HCT116 (cell line): ENCODE results near the gene ATP8A1. TPM values are rescaled to one million over a fixed set of nuclear protein-coding genes. Genes with fewer than 3 reads are reported as not detected.

Experiments used
- ATAC-seq: fragments of 200-7000 bp; cut with Tn5 transposase; 2 replicates; pipeline ENCODE4 v1.9.1; 2020; ENCODE audit warnings: mild to moderate bottlenecking, moderate library complexity
- BruUV-seq: library from RNA; stranded (reverse); fragments of 400-500 nt; replicated peaks from 2 replicates; lab custom pipeline; 2021; lab: Mats Ljungman, UMichigan
- CTCF ChIA-PET: fragments of 300-600 bp; sonication (Branson Sonifier 250); formaldehyde crosslinking; loops from one replicate; lab custom pipeline; 2021; ENCODE audit warnings: antibody characterized with exemption; lab: Charles Lee
- POLR2A ChIA-PET: fragments of 300-600, 350-600 bp; sonication (Branson Sonifier 250); formaldehyde crosslinking; loops from one replicate; lab custom pipeline; 2021; ENCODE audit warnings: antibody characterized with exemption; lab: Charles Lee
- RAD21 ChIA-PET, 2 experiments: fragments of 300-600 bp; sonication (Branson Sonifier 250); formaldehyde crosslinking; loops; one replicate each; lab custom pipeline; 2023; ENCODE audit warnings: low total read pairs in 2 of 2; ENCODE audit not compliant: uncharacterized antibody in 2 of 2, unreplicated experiment in 2 of 2, low non-redundant PET in 1 of 2; lab: Charles Lee
- DNase-seq: peaks from one replicate; pipeline ENCODE4 v3.0.0-alpha.2; 2010; ENCODE audit warnings: low read depth, low spot score
- H2AFZ ChIP-seq: fragments of 200-600 bp; shearing (Covaris generic), sonication (generic); 2 replicates; pipeline ENCODE4 v1.6.1; 2017; ENCODE audit warnings: low read depth, mixed run types, mixed read lengths, antibody characterized with exemption, low read length; ENCODE audit not compliant: poor library complexity, severe bottlenecking
- H3K27ac ChIP-seq: 2 replicates; pipeline ENCODE4 v1.5.1; 2012; ENCODE audit warnings: low read depth, low read length
- H3K27me3 ChIP-seq: fragments of 200-600 bp; sonication (generic); 2 replicates; pipeline ENCODE4 v1.6.1; 2016; ENCODE audit warnings: mixed run types, low read length, mixed read lengths; ENCODE audit not compliant: insufficient read depth
- H3K36me3 ChIP-seq, 2 experiments: fragments of 200-500 bp in 1 of 2; fragments of 200-600 bp in 1 of 2; sonication (Bioruptor generic) in 1 of 2; sonication (generic) in 1 of 2; 2 replicates each; pipeline versions ENCODE4 v1.5.1 to v1.6.1; 2014 to 2016; ENCODE audit warnings: low read length in 2 of 2, inconsistent platforms in 1 of 2, mixed read lengths in 1 of 2, mixed run types in 1 of 2; ENCODE audit not compliant: insufficient read depth in 2 of 2, control insufficient read depth in 1 of 2
- H3K4me1 ChIP-seq, 2 experiments: fragments of 200-600 bp in 1 of 2; sonication (generic) in 1 of 2; 2 replicates each; pipeline versions ENCODE4 v1.5.1 to v1.6.1; 2012 to 2017; ENCODE audit warnings: low read length in 2 of 2, inconsistent platforms in 1 of 2, mild to moderate bottlenecking in 1 of 2, mixed read lengths in 1 of 2, mixed run types in 1 of 2, moderate library complexity in 1 of 2; ENCODE audit not compliant: insufficient read depth in 2 of 2, control insufficient read depth in 1 of 2
- H3K4me2 ChIP-seq: fragments of 200-600 bp; sonication (generic); 2 replicates; pipeline ENCODE4 v1.6.1; 2017; ENCODE audit warnings: mixed run types, low read length, mixed read lengths
- H3K4me3 ChIP-seq, 2 experiments: fragments of 200-600 bp in 1 of 2; sonication (generic) in 1 of 2; replicated peaks in 1 of 2; 2 replicates each; pipeline ENCODE4 v1.5.1; 2011 to 2016; ENCODE audit warnings: low read length in 2 of 2, control low read depth in 1 of 2, low read depth in 1 of 2, mild to moderate bottlenecking in 1 of 2, mixed read lengths in 1 of 2, mixed run types in 1 of 2
- H3K79me2 ChIP-seq: fragments of 200-600 bp; sonication (generic); 2 replicates; pipeline ENCODE4 v1.6.1; 2017; ENCODE audit warnings: mild to moderate bottlenecking, mixed run types, low read length, moderate library complexity, mixed read lengths; ENCODE audit not compliant: insufficient read depth
- H3K9ac ChIP-seq: fragments of 200-600 bp; sonication (generic); 2 replicates; pipeline ENCODE4 v1.6.1; 2016; ENCODE audit warnings: low read length, mixed read lengths
- H3K9me2 ChIP-seq: fragments of 200-600 bp; sonication (generic), shearing (Covaris generic); 2 replicates; pipeline ENCODE4 v1.6.1; 2017; ENCODE audit warnings: mixed run types, mild to moderate bottlenecking, moderate library complexity; ENCODE audit not compliant: insufficient read depth
- H3K9me3 ChIP-seq, 2 experiments: fragments of 200-500 bp in 1 of 2; fragments of 200-600 bp in 1 of 2; sonication (Bioruptor generic) in 1 of 2; sonication (generic) in 1 of 2; 2 replicates each; pipeline ENCODE4 v1.6.1; 2014 to 2017; ENCODE audit warnings: low read length in 2 of 2, mixed read lengths in 2 of 2, inconsistent platforms in 1 of 2, low read depth in 1 of 2, mild to moderate bottlenecking in 1 of 2, mixed run types in 1 of 2, moderate library complexity in 1 of 2; ENCODE audit not compliant: control insufficient read depth in 1 of 2, insufficient read depth in 1 of 2
- H4K20me1 ChIP-seq: fragments of 200-600 bp; sonication (generic), shearing (Covaris generic); 2 replicates; pipeline ENCODE4 v1.6.1; 2017; ENCODE audit warnings: mixed run types, mild to moderate bottlenecking, moderate library complexity; ENCODE audit not compliant: insufficient read depth
- CBX3 ChIP-seq: IDR thresholded peaks from 2 replicates; pipeline ENCODE4 v1.6.1; 2012; ENCODE audit warnings: low read depth
- CEBPB ChIP-seq: IDR thresholded peaks from 2 replicates; pipeline ENCODE4 v1.6.1; 2012; ENCODE audit warnings: low read depth
- EGR1 ChIP-seq: IDR thresholded peaks from 2 replicates; pipeline ENCODE4 v1.6.1; 2012; ENCODE audit warnings: low read depth
- EZH2 ChIP-seq: fragments of 200-600 bp; sonication (generic); IDR thresholded peaks from 2 replicates; pipeline ENCODE4 v1.6.1; 2017; ENCODE audit warnings: antibody characterized with exemption, mixed run types
- FOSL1 ChIP-seq: IDR thresholded peaks from 2 replicates; pipeline ENCODE4 v1.6.1; 2012; ENCODE audit warnings: low read depth
- JUND ChIP-seq: IDR thresholded peaks from 2 replicates; pipeline ENCODE4 v1.6.1; 2012
- POLR2AphosphoS5 ChIP-seq: IDR thresholded peaks from 2 replicates; pipeline ENCODE4 v1.6.1; 2011; ENCODE audit warnings: mild to moderate bottlenecking, low read depth, low read length, moderate library complexity
- RAD21 ChIP-seq: IDR thresholded peaks from 2 replicates; pipeline ENCODE4 v1.6.1; 2012; ENCODE audit warnings: low read depth, mild to moderate bottlenecking
- SP1 ChIP-seq: IDR thresholded peaks from 2 replicates; pipeline ENCODE4 v1.6.1; 2012; ENCODE audit warnings: low read depth
- TCF7L2 ChIP-seq: IDR thresholded peaks from 2 replicates; pipeline ENCODE4 v1.7.0; 2011; ENCODE audit warnings: borderline replicate concordance, inconsistent platforms; ENCODE audit not compliant: insufficient read depth, insufficient read length; ENCODE audit errors: extremely low read depth
- YY1 ChIP-seq: IDR thresholded peaks from 2 replicates; pipeline ENCODE4 v1.6.1; 2011; ENCODE audit warnings: low read length, low read depth, moderate library complexity, mild to moderate bottlenecking; ENCODE audit not compliant: insufficient replicate concordance; ENCODE audit errors: extremely low read depth
- ZNF274 ChIP-seq: fragments of 200-500 bp; sonication (Bioruptor generic); IDR thresholded peaks from 2 replicates; pipeline ENCODE4 v1.6.1; 2014; ENCODE audit warnings: mild to moderate bottlenecking, low read depth, low read length, inconsistent platforms
- intact Hi-C: fragments of 100-400 bp; cut with micrococcal nuclease; formaldehyde crosslinking; loops from 2 replicates; pipeline ENCODE4 v1.10.0; 2022
- total RNA-seq: library from RNA; stranded (reverse); gene quantifications from one replicate; pipeline ENCODE4 v1.2.1, GENCODE V29; 2021; ENCODE audit not compliant: unreplicated experiment
- TF ChIP-seq, protein P1 (sequence below): IDR thresholded peaks from 2 replicates; pipeline ENCODE4 v1.6.1; 2012; ENCODE audit warnings: low read depth
- TF ChIP-seq, protein P2 (sequence below): IDR thresholded peaks from 2 replicates; pipeline ENCODE4 v1.6.1; 2012
- TF ChIP-seq, protein P3 (sequence below): IDR thresholded peaks from 2 replicates; pipeline ENCODE4 v1.6.1; 2011; ENCODE audit warnings: mild to moderate bottlenecking, low read length, moderate library complexity; ENCODE audit not compliant: insufficient replicate concordance; ENCODE audit errors: extremely low read depth

Gene ATP8A1
- total RNA-seq, 1 experiment from 2014 or later, result 1.9 TPM

DNA sequence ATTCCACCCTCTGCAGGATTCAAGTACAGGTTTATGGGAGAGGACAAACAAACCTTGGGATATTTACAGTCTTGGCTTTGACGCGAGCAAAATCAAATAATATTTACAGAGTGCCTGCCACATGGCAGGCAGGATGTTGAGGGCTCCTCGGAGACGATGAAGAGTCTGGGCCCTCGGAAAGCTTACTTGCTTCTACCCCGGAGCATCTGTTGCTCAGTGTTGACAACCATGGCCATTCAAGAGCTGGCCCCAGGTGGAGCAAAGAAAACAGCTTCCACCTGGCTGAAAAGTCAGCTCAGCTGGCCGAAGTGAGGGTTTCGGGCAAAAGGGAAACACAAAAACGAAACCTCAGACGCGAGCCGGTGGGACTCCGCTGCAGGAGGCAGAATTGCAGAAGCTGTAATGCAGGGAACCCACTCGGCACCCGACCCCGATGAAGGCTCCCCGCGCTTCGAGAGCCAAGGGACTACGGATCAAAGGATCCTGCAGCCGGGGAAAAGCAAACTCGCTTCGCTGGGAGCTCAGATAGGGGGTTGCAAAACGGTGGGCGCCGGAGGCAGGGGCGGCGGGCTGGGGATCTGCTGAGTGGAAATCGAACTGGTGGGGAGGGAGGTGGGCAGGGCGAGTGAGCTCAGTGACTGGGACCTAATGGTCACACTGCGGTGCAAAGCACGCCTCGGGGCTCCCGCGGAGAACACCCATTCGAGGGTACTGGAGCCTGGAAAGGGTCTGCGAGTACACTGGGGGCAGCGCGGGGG, 805 bp downstream of the ATP8A1 start (continued):
- TF ChIP-seq, protein P1, sequence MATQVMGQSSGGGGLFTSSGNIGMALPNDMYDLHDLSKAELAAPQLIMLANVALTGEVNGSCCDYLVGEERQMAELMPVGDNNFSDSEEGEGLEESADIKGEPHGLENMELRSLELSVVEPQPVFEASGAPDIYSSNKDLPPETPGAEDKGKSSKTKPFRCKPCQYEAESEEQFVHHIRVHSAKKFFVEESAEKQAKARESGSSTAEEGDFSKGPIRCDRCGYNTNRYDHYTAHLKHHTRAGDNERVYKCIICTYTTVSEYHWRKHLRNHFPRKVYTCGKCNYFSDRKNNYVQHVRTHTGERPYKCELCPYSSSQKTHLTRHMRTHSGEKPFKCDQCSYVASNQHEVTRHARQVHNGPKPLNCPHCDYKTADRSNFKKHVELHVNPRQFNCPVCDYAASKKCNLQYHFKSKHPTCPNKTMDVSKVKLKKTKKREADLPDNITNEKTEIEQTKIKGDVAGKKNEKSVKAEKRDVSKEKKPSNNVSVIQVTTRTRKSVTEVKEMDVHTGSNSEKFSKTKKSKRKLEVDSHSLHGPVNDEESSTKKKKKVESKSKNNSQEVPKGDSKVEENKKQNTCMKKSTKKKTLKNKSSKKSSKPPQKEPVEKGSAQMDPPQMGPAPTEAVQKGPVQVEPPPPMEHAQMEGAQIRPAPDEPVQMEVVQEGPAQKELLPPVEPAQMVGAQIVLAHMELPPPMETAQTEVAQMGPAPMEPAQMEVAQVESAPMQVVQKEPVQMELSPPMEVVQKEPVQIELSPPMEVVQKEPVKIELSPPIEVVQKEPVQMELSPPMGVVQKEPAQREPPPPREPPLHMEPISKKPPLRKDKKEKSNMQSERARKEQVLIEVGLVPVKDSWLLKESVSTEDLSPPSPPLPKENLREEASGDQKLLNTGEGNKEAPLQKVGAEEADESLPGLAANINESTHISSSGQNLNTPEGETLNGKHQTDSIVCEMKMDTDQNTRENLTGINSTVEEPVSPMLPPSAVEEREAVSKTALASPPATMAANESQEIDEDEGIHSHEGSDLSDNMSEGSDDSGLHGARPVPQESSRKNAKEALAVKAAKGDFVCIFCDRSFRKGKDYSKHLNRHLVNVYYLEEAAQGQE, result no peak
- TF ChIP-seq CBX3 (no peak), FOSL1 (no peak), ZNF274 (no peak), TCF7L2 (no peak), JUND (no peak)

DNA sequence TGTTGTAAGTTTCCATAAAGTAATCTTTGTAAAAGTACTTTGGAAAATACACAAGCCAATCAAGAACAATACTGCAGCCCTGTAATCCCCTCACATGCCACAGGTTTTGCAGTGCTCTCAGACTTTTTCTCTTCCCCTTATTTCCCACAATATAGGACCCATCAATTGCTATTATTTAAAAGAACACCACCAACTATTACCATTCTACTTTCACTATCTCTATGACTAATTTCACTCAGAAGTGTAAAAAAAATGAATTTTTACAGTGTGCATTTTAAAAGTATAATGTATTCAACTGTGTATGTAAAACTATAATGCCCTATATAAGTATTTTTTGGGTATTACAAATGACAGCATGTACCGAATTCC, 1.7 kb downstream of the ATP8A1 start:
- no peak overlapping the region for H3K4me2 ChIP-seq
- H3K36me3 ChIP-seq, result no peaks in the 10 kb centered on the region
- no peak overlapping the region for H2AFZ ChIP-seq
- no peaks in the 10 kb centered on the region for H3K79me2 ChIP-seq
- no peaks in the 10 kb centered on the region for H4K20me1 ChIP-seq
- H3K9me2 ChIP-seq, result no peaks in the 10 kb centered on the region
- no peaks in the 10 kb centered on the region for H3K9me3 ChIP-seq
- POLR2A ChIA-PET, result no interaction called here
- peaks cover 5% of the 10 kb centered on the region; the same call in 1 of the 2 replicates for H3K27me3 ChIP-seq
- RAD21 ChIA-PET, result no interaction called here
- BruUV-seq, result no TSS peak
- H3K4me3 ChIP-seq, result no peak overlapping the region
- intact Hi-C loops, result loop anchor here (10.0 kb wide), 1 partner anchor 370 kb away; no protein-coding TSS in a partner anchor
- DNase-seq (no peak), ATAC-seq (no peak)
- H3K27ac ChIP-seq, result no peak overlapping the region
- peaks cover 9 to 22% of the 10 kb centered on the region in 2 experiments; a peak in 3 of 4 replicates for H3K4me1 ChIP-seq
- no peak overlapping the region for H3K9ac ChIP-seq
- CTCF ChIA-PET, result no interaction called here
- TF ChIP-seq EGR1 (no peak), YY1 (no peak), SP1 (no peak), CBX3 (no peak), CEBPB (no peak), FOSL1 (no peak), POLR2AphosphoS5 (no peak), RAD21 (no peak), EZH2 (no peak)
- TF ChIP-seq, protein P2, sequence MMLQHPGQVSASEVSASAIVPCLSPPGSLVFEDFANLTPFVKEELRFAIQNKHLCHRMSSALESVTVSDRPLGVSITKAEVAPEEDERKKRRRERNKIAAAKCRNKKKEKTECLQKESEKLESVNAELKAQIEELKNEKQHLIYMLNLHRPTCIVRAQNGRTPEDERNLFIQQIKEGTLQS, result no peak
- TF ChIP-seq, protein P1, result no peak
- TF ChIP-seq, protein P3, sequence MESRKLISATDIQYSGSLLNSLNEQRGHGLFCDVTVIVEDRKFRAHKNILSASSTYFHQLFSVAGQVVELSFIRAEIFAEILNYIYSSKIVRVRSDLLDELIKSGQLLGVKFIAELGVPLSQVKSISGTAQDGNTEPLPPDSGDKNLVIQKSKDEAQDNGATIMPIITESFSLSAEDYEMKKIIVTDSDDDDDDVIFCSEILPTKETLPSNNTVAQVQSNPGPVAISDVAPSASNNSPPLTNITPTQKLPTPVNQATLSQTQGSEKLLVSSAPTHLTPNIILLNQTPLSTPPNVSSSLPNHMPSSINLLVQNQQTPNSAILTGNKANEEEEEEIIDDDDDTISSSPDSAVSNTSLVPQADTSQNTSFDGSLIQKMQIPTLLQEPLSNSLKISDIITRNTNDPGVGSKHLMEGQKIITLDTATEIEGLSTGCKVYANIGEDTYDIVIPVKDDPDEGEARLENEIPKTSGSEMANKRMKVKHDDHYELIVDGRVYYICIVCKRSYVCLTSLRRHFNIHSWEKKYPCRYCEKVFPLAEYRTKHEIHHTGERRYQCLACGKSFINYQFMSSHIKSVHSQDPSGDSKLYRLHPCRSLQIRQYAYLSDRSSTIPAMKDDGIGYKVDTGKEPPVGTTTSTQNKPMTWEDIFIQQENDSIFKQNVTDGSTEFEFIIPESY, result no peak
